Measurements from ENCODE around the gene DNAH10.

Gene DNAH10

GRCh38 chr12:123966596-123966995, 204.5 kb downstream of the DNAH10 start:
- no peak for DNase-seq (ENCODE audit: low read depth)
- no peak for TF ChIP-seq CTCF (IDR thresholded peaks at IDR 0.05; ENCODE audit: insufficient read depth, low read depth, low read length, missing control alignments)
- H3K4me3 ChIP-seq (ENCODE audit: low read length): no peak overlapping the region

- TF ChIP-seq CTCF (IDR thresholded peaks at IDR 0.05; ENCODE audit: insufficient read depth, low read depth, low read length, missing control alignments): no peak
- DNase-seq (ENCODE audit: low read depth): no peak
- H3K4me3 ChIP-seq (ENCODE audit: low read length): no peak overlapping the region
Observed at GRCh38 chr12:123967121-123967586, 205.1 kb downstream of the DNAH10 start.

- no peak for TF ChIP-seq CTCF (IDR thresholded peaks at IDR 0.05; ENCODE audit: insufficient read depth, low read depth, low read length, missing control alignments)
- DNase-seq (ENCODE audit: low read depth): no peak
- H3K4me3 ChIP-seq (ENCODE audit: low read length): peak overlapping the region; percentile 62
Observed at GRCh38 chr12:123971449-123971769, 209.3 kb downstream of the DNAH10 start.

- no peak for TF ChIP-seq CTCF (IDR thresholded peaks at IDR 0.05; ENCODE audit: insufficient read depth, low read depth, low read length, missing control alignments)
- peak; percentile 72 for DNase-seq (ENCODE audit: low read depth)
- H3K4me3 ChIP-seq (ENCODE audit: low read length): peak overlapping the region; percentile 62
Observed at GRCh38 chr12:123971770-123972456, 209.8 kb downstream of the DNAH10 start.

- no peak for TF ChIP-seq CTCF (IDR thresholded peaks at IDR 0.05; ENCODE audit: insufficient read depth, low read depth, low read length, missing control alignments)
- peak within 1 kb of the TSS; percentile 62 for H3K4me3 ChIP-seq (ENCODE audit: low read length)
- peak; percentile 93 for DNase-seq (ENCODE audit: low read depth)
Observed at GRCh38 chr12:123972457-123973401, 210.6 kb downstream of the DNAH10 start, which contains the start of the genes CCDC92 and ZNF664. Gene CCDC92 (minus strand): TSS chr12:123972831. CDS start chr12:123944305, 28,526 bp downstream. Gene ZNF664 (plus strand): TSS chr12:123973215. CDS start chr12:124012145, 38,930 bp downstream.

- TF ChIP-seq CTCF (IDR thresholded peaks at IDR 0.05; ENCODE audit: insufficient read depth, low read depth, low read length, missing control alignments): no peak
- H3K4me3 ChIP-seq (ENCODE audit: low read length): peak overlapping the region; percentile 51
- peak; percentile 28 for DNase-seq (ENCODE audit: low read depth)
Observed at GRCh38 chr12:123973552-123974341, 211.6 kb downstream of the DNAH10 start.
